ENCODE data around the gene AP1G2. TPM values are rescaled to one million over a fixed set of nuclear protein-coding genes. Genes with fewer than 3 reads are reported as not detected.

The AP1G2 gene
- total and polyA plus RNA-seq, 2 donors = 36.3 to 50.7 TPM

GRCh38 chr14:23562822-23563472 lies 4.6 kb downstream of the AP1G2 start:
- Histone ChIP-seq H3K4me3 (ENCODE audit: low read depth, low read length) (no peak overlapping the region), H3K36me3 (ENCODE audit: insufficient read depth) (no peaks in the 10 kb centered on the region), H3K27ac (ENCODE audit: low read depth) (no peak overlapping the region), H3K4me1 (ENCODE audit: insufficient read depth) (no peaks in the 10 kb centered on the region)
- DNase-seq (ENCODE audit: extremely low spot score) = no peak
- WGBS = 86% methylated on average over 2 of the region's 2 CpGs

- Histone ChIP-seq H3K4me1 (ENCODE audit: insufficient read depth) (no peaks in the 10 kb centered on the region), H3K4me3 (ENCODE audit: low read depth, low read length) (no peak overlapping the region), H3K27ac (ENCODE audit: low read depth) (no peak overlapping the region), H3K36me3 (ENCODE audit: insufficient read depth) (no peaks in the 10 kb centered on the region)
- 71% methylated on average over 15 of the region's 15 CpGs for whole genome bisulfite sequencing
- no peak for DNase-seq (ENCODE audit: extremely low spot score)
These were observed 5.4 kb downstream of the AP1G2 start for GRCh38 chr14:23561873-23562821.

GRCh38 chr14:23561259-23561658 lies 6.3 kb downstream of the AP1G2 start:
- no peaks in the 10 kb centered on the region for H3K4me1 ChIP-seq (ENCODE audit: insufficient read depth)
- no peak overlapping the region for H3K27ac ChIP-seq (ENCODE audit: low read depth)
- H3K4me3 ChIP-seq (ENCODE audit: low read depth, low read length) = no peak overlapping the region
- no peak for DNase-seq (ENCODE audit: extremely low spot score)
- 97% methylated on average over 2 of the region's 2 CpGs for WGBS
- H3K36me3 ChIP-seq (ENCODE audit: insufficient read depth) = no peaks in the 10 kb centered on the region

- Histone ChIP-seq H3K4me1 (ENCODE audit: insufficient read depth) (no peaks in the 10 kb centered on the region), H3K36me3 (ENCODE audit: insufficient read depth) (no peaks in the 10 kb centered on the region), H3K4me3 (ENCODE audit: low read depth, low read length) (no peak overlapping the region), H3K27ac (ENCODE audit: low read depth) (no peak overlapping the region)
- WGBS = 88% methylated on average over 3 of the region's 3 CpGs
- no peak for DNase-seq (ENCODE audit: extremely low spot score)
These were observed 7.6 kb downstream of the AP1G2 start for GRCh38 chr14:23559926-23560520.

- Histone ChIP-seq H3K36me3 (ENCODE audit: insufficient read depth) (no peaks in the 10 kb centered on the region), H3K4me1 (ENCODE audit: insufficient read depth) (no peaks in the 10 kb centered on the region), H3K4me3 (ENCODE audit: low read depth, low read length) (no peak overlapping the region), H3K27ac (ENCODE audit: low read depth) (no peak overlapping the region)
- DNase-seq (ENCODE audit: extremely low spot score) = no peak
- 70% methylated on average over 21 of the region's 21 CpGs for WGBS
These were observed 8.3 kb downstream of the AP1G2 start for GRCh38 chr14:23559010-23559925.

- H3K36me3 ChIP-seq (ENCODE audit: insufficient read depth) = no peaks in the 10 kb centered on the region
- H3K27ac ChIP-seq (ENCODE audit: low read depth) = no peak overlapping the region
- H3K4me3 ChIP-seq (ENCODE audit: low read depth, low read length) = no peak overlapping the region
- 86% methylated on average over 10 of the region's 10 CpGs for WGBS
- H3K4me1 ChIP-seq (ENCODE audit: insufficient read depth) = no peaks in the 10 kb centered on the region
- DNase-seq (ENCODE audit: extremely low spot score) = no peak
These were observed 9.1 kb downstream of the AP1G2 start for GRCh38 chr14:23558346-23559009.

GRCh38 chr14:23557946-23558345 lies 9.6 kb downstream of the AP1G2 start:
- H3K27ac ChIP-seq (ENCODE audit: low read depth) = no peak overlapping the region
- H3K4me3 ChIP-seq (ENCODE audit: low read depth, low read length) = no peak overlapping the region
- DNase-seq (ENCODE audit: extremely low spot score) = no peak
- no peaks in the 10 kb centered on the region for H3K4me1 ChIP-seq (ENCODE audit: insufficient read depth)
- H3K36me3 ChIP-seq (ENCODE audit: insufficient read depth) = no peaks in the 10 kb centered on the region
- WGBS = 96% methylated on average over 1 of the region's 1 CpG

GRCh38 chr14:23557521-23557920 lies 10.1 kb downstream of the AP1G2 start:
- H3K4me1 ChIP-seq (ENCODE audit: insufficient read depth) = no peaks in the 10 kb centered on the region
- 64% methylated on average over 2 of the region's 2 CpGs for WGBS
- no peak for DNase-seq (ENCODE audit: extremely low spot score)
- no peak overlapping the region for H3K27ac ChIP-seq (ENCODE audit: low read depth)
- H3K36me3 ChIP-seq (ENCODE audit: insufficient read depth) = no peaks in the 10 kb centered on the region
- H3K4me3 ChIP-seq (ENCODE audit: low read depth, low read length) = no peak overlapping the region

- 49% methylated on average over 17 of the region's 17 CpGs for WGBS
- Histone ChIP-seq H3K4me1 (ENCODE audit: insufficient read depth) (no peaks in the 10 kb centered on the region), H3K4me3 (ENCODE audit: low read depth, low read length) (peak overlapping the region; percentile 76), H3K27ac (ENCODE audit: low read depth) (peak overlapping the region; percentile 92), H3K36me3 (ENCODE audit: insufficient read depth) (no peaks in the 10 kb centered on the region)
- DNase-seq (ENCODE audit: extremely low spot score) = no peak
These were observed 10.7 kb downstream of the AP1G2 start for GRCh38 chr14:23556700-23557440.

- H3K36me3 ChIP-seq (ENCODE audit: insufficient read depth) = no peaks in the 10 kb centered on the region
- no peaks in the 10 kb centered on the region for H3K4me1 ChIP-seq (ENCODE audit: insufficient read depth)
- peak within 1 kb of the TSS; percentile 76 for H3K4me3 ChIP-seq (ENCODE audit: low read depth, low read length)
- H3K27ac ChIP-seq (ENCODE audit: low read depth) = peak within 1 kb of the TSS; percentile 92
- DNase-seq (ENCODE audit: extremely low spot score) = no peak
- under 1% methylated on average over 54 of the region's 54 CpGs for WGBS
These were observed 11.5 kb downstream of the AP1G2 start, which contains the start of gene THTPA for GRCh38 chr14:23555882-23556699. TSS of gene THTPA (plus strand) at chr14:23556271. CDS start at chr14:23556758, 487 bp downstream.

GRCh38 chr14:23555533-23555881 lies 12.1 kb downstream of the AP1G2 start:
- H3K36me3 ChIP-seq (ENCODE audit: insufficient read depth) = no peaks in the 10 kb centered on the region
- H3K4me3 ChIP-seq (ENCODE audit: low read depth, low read length) = peak overlapping the region; percentile 76
- DNase-seq (ENCODE audit: extremely low spot score) = no peak
- no peaks in the 10 kb centered on the region for H3K4me1 ChIP-seq (ENCODE audit: insufficient read depth)
- no peak overlapping the region for H3K27ac ChIP-seq (ENCODE audit: low read depth)
- WGBS = 1% methylated on average over 14 of the region's 14 CpGs
